Stimulated activated naive CD8-positive, alpha-beta T cell treated with anti-CD3 and anti-CD28 coated beads, Interleukin-15, Interleukin-2, amounts not matched to agents 100 U/mL and 50 U/mL, for 24 hours (primary cell): ENCODE data around the gene SNTG2.
A peak's percentile ranks its signal among the peaks of the same experiment; 100 is the strongest.

Experiments
- ATAC-seq: fragments of 150-1000 bp; cut with Tn5 transposase; one replicate; pipeline ENCODE4 v1.10.0; 2021
- DNase-seq: peaks from one replicate; pipeline ENCODE4 v3.0.0; 2021

The SNTG2 gene

DNA sequence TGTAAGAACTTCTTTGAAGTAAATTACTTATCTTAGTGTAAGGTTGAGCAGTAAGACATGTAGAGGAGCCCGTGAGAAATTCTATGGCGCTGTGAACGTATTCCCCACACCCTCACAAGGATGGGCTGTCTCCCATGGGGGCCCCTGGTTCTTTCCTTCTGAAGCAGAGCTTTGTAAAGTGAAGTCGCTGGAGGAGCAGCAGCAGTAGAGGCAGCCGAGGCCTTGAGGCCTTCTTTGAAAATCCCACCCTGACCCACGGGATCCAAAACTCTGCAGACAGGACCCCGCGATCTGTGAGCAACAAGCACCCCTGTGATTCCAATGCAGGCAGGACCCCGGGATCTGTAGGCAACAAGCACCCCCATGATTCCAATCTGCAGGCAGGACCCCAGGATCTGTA, 23.8 kb upstream of the SNTG2 start:
- DNase-seq (no peak), ATAC-seq (no peak)

DNA sequence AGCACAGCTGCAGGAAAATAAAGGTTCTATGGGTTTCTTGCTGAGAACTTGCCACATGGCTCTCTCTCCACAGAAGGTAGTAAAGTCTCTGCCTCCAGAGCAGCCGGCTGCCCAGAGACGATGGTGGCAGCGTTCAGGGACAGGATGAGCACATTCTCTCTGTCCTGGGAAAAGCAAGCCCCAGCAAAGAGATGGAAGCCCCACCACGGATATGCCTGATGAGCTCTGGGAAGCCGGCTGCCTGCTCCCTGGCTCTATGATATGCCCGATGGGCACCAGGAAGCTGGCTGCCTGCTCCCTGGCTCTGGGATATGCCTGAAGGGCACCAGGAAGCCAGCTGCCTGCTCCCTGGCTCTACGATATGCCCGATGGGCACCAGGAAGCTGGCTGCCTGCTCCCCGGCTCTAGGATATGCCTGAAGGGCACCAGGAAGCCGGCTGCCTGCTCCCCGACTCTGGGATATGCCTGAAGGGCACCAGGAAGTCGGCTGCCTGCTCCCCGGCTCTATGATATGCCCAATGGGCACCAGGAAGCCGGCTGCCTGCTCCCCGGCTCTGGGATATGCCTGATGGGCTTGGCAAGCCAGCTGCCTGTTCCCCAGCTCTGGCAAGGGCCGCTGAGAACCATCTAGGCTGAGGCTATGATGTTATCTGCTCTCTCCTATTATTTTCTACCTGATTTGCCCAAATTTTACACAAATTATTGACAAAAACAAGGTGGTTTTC, 21.5 kb upstream of the SNTG2 start:
- DNase-seq (no peak), ATAC-seq (no peak)

DNA sequence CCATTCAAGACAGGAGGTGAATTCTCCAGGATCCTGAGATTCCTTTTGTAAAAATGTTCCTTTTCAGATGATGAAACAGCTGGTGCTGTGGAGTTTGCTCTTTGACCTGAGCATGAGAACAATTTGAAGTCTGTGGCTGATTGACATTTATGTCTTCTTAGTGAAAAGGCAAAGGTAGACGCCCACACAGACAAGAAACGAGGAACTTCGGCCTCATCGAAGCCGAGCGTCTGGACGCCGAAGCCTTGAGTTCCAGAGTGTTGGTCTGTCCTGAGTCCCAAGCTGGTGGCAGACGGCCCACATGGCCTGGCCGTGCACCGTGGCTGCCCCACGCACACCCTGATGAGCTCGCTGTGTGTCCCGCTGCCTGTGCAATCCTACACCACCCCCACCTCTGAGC, 20.7 kb upstream of the SNTG2 start:
- no peak for ATAC-seq
- DNase-seq = no peak

DNA sequence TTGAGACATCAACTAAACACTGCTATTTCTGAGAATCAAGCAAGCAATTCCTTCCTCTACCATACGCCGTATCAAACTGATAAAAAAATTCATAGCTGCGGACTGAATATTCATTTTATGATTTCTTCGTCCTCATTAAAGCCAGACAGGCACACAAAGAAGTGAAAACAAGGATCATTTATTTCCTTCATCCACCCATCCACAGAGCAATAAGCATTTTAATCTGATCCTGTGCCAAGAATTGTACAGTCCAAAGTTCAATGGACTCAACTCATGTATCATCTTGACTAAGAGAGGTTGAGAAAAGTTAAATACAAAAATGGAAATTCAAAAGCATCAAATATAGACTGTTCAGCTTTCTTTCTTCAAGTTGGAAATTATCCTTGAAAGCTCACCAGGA, 19.7 kb upstream of the SNTG2 start:
- ATAC-seq = no peak
- DNase-seq = no peak

DNA sequence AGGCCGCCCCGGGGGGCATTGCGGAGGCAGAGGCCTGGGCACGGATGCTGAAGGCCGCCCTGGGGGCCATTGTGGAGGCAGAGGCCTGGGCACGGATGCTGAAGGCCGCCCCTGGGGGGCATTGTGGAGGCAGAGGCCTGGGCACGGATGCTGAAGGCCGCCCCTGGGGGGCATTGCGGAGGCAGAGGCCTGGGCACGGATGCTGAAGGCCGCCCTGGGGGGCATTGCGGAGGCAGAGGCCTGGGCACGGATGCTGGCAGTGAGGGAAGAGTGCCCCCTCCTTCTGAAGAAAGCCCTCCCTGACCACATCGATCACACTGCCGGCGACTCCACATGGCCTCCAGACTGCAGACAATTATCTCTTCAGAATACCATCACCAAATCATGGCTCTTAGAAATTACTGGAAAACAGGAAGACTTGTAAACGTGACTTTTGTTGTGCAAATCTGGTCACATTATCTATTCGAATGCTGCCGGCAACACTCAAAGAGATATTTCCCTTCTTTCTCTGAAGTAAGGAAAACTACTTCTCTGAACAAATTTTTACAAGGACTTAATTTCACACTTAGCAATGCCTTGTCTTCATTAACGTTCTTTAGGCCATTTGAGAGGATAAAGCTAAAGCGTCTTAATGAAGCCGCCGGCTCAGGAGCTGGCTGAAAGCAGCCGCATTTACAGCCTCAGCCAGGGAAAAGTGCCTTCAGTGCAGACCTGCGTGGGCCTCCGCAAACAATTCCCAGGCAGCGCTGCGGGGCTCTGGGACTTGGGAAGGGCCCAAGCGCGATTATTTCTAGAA, 18.1 kb upstream of the SNTG2 start:
- no peak for ATAC-seq
- no peak for DNase-seq

DNA sequence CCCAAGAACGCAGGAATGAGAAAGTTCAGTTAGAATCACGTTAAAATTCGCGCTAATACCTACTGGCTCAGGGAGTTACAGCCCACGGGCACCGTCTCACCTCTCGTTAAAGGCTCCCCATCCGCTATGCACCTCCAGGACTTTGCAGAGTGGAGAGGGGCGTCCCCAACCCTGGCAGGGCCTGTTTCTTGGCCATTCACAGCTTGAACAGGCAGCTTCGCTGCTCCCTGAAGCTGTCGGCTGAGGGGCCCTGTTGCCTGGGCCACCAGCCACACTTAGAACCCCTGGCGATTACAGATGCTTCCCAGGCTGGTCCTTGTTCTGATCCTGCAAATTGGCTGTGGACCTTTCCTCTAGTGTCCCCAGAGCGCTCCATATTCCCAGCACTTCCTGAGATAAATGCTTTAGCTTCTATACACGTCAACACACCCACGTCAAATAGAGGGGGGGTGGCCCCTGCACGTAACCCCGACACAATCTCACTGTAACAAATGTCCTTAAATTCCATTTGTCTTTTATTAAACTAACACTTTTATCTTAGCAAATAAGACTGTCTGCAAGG, 16.8 kb upstream of the SNTG2 start:
- ATAC-seq (no peak), DNase-seq (no peak)

DNA sequence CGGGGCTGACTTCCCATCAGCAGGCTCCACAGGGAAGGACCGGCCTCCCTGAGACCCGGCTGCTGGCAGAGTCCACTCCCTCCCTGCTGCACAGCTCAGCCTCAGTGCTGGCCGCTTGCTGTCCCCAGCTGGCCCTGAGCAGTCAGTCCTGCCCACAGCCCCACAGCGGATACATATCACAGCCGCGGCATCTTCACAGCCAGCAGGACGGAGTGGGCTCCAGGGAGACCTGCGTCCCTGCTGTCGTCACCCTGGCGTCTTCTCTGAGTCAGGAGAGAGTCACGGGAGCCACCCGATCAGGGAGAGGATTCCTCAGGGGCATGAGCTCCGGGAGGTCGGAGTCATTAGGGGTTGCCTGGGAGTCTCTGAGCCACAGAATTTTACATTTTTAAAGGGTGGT, 13.1 kb upstream of the SNTG2 start:
- DNase-seq (no peak), ATAC-seq (no peak)

DNA sequence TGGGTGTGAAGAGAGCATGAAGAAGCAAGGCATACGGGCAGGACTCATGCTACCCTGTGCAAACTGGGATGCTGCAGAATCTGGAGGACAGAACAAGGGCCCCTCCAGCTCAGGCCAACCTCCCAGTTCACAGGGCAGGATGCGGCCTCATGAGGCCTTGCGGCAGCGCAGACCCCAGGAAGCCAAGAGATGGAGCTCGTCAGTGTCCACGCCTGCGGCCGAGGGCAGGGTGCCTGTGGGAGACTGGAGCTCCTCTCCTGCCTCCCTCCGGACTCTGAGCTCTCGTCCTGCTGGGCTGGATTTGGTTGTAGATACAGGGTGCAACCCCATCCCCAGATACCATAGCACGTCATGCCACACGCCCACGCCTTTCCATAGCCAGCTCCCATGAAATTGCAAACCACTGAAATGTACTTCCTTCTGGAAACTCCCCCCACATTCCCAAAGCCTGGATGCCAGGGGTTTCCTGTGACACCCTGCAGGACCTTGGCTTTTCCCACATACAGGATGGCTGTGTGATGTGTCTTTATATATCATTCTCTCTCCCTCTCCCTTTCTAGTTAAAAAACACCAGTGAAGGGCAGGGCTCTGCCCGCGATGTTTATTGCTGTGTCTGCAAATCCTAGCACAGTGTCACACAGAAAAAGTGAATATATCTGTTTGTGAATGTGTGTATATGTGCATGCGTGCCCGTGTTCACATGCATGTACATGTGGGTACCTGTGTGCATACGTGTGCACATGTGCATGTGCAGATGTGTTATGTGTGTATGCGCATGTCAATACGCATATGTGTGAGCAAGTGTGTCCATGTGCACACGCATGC, 12.3 kb upstream of the SNTG2 start:
- ATAC-seq (no peak), DNase-seq (no peak)

DNA sequence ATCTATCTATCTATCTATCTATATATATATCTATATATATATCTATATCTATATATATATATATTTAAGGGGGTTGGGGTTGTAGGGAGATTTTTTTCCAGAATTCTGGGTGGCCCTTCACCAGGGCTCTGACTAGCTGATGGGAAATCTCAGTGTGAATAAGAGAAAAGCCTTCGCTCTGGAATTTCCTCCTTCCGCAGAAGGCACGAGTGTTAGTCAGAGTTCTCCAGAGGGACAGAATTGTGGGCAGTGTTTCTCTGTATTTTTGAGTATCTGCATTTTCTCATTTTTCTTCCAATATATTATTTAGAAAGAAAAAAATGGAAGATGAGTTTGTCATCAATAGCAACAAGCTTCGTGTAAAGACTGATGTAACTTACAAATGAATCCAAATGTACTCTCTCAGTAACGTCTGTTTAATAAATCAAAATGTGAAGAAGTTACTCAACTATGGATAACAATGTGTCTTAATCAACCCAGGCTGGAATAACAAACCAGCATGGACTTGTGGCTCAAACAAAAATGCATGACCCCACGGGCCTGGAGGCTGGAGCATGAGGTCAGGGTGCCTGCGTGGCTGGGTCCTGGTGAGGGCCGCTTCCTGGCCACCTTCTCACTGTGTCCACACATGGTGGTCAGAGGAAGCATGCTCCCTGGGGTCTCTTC, 10.6 kb upstream of the SNTG2 start:
- DNase-seq = no peak
- peak; percentile 32 for ATAC-seq

DNA sequence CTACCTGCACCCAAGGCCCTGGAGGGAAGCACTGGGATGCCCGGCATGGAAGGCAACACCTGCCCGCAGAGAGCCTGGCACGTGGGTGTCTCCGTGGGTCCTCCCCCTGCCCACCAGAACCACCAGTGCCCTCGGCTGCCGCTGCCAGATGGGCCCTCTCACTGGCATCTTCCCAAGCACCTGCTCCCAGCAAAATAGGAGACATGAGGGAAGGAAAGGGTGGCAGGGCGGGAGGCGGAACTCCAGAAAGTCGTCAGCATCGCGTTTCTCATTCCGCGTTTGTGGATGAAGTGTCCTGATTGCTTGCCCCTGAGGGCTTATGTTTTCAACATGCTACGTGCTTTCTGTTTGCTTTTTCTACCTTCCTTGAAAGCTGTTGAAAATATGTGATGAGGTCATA, 8.8 kb upstream of the SNTG2 start:
- no peak for ATAC-seq
- no peak for DNase-seq

DNA sequence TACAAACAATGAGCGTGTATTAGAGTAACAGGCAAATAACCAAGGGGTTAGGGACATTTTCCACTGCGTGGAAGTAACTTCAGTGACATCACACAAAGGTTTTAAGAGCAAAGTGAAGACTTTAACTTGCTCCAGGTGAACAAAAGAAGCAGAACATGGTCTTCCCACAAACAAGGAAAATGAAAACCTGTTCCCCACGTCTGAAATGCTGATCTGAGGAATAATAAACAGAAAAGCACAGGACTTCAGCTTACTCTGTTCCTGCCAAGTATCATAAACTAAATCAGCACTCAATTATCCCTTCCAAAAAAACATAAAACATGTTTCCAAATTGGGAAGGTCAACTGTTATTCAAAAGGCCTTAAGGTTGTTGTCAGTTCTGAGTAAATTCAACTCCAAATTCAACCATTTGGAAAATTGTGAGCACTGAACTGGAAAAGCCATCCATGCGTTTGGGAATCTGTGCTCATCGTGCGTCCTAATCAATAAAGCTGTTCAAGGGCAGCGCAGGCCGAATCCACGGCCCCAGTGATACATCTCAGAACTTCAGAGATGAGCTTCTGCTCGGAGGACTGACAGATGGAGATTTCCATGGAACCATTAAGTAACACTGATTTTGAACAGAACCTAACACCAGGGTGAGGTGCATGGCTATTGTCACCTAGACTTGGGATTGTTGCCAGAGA, 7.7 kb upstream of the SNTG2 start:
- ATAC-seq = no peak
- no peak for DNase-seq

DNA sequence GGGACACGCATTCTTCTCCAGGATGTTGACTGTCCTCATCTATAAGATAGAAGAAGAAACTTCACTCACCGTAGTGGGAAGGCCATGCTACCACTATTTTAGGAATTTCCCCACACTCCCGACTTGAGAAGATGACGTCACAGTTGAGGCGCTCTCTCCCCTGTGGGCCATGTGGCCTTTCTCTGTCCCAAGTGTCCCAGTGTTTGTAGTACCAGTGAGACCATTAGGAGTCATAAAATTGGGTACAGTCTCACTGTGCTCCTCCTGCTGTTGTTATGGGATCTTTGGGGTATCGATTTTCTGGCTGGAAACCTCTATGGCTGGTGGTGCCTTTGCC, 7.2 kb upstream of the SNTG2 start:
- no peak for DNase-seq
- no peak for ATAC-seq

DNA sequence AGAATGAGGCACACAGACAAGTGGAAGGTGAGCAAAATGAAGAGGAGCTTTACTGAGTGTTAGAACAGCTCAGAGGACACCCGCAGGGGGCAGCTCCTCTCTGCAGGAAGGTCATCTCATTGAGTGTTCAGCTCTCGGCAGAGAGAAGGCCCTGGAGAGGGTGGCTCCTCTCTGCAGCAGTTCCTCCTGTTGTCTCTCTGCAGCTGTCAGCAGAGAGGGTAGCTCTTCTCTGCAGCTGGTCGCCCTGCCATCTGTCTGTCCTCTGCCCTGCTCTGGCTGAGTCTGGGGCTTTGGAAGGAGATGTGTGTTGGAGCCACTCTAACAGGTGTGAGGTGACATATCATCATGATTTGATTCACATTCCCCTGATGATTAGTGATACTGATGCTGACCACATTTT, 6.8 kb upstream of the SNTG2 start:
- no peak for DNase-seq
- no peak for ATAC-seq

DNA sequence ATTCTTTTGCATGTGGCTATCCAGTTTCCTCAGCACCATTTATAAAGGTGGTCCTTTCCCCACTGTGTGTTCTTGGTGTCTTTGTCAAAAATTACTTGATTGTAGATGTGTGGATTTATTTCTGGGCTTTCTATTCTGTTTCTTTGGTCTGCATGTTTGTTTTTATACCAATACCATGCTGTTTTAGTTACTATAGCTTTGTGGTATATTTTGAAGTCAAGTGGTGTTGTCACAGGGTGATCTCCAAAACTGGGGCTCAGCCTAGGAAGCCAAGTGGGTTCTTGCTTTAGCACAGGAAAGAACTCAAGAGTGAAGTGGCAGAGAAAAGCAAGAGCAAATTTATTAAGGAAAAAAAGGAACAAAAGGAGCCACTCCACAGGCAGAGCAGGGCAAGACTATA, 6.0 kb upstream of the SNTG2 start:
- ATAC-seq (no peak), DNase-seq (no peak)

DNA sequence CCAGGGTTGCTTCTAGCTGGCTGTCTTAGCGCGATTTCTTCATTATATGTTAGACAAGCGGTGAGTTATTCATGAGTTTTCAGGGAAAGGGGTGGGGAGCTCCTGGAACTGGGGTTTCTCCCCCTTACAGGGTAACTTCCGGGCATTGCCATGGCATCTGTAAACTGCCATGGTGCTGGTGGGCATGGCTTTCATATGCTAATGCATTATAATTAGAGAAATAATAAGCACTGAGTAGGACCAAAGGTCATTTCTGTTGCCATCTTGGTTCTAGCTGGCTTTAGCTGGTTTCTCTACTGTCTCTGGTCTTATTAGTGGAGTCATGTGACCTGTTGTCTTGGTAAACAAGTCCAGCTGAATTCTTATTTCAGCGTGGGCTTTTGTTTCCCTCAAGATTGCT, 5.5 kb upstream of the SNTG2 start:
- no peak for DNase-seq
- ATAC-seq = no peak

DNA sequence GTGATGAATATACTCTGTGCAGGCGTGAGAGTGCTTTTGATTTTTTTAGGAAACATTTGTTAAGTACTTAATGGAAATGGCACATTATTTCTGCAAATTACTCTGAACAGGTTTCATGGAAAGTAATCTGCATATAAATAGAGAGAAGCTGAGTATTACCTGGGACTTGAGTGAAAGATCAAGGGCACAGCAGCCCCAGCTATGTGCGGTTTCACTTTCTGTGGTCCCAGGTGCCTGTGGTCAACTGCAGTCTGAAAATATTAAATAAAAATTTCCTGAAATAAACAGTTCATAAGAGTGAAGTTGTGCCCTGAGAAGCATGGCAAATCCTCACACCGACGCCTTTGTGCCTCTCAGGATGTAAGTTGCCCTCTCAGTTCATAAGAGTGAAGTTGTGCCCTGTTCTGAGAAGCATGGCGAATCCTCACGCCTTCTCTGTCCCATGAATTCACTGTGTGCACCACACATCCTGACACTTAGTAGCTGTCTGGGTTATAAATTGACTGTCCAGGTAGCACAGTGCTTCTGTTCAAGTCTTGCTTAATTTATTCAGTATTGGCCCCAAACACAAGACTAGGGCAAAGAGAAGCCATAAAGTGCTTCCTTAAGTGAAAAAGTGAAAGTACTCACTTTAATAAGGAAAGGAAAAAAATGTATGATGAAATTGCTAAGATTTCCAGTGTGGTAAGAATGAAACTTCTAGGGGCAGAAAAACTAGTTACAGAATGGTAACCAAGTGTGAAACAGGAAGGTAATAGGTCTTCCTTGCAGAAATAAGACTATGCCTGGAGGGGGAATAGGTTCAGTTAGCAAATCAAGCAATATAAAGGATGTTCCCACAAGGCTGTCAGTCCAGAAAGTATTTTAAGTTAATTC, 4.3 kb upstream of the SNTG2 start:
- ATAC-seq (peak; percentile 58), DNase-seq (peak; percentile 18)

DNA sequence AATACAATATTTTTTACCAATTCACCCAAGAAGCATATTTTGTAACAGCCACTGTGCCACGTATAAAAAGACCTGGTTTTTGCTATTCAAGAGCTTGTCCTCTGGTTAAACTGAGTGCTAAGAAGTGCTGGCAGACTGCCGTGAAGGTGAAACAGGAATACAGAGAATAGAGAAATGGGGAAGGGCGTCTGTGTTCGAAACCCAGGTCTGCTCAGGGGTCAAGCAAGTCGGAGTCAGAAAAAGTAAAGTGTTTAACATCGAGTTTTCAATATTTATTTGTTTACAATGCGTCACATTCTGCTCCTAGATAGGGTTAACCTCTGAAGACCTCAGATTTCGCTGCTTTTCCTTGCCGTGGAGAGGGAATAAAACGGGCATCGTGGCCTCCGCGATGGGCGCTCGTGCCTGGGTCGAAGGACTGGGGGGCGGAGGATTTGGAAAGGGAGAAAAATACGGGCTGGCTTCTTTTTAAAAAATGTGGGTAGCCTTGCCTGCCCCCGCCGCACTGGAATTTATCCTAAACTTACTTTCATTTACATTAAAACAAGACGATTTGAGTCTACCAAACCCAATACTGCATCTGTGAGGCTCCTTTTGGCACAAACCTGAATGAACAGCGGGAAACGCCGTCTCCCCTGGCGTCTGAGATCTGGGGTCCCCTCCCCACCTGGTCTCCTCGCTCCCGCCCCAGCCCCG, 1.1 kb upstream of the SNTG2 start:
- no peak for DNase-seq
- no peak for ATAC-seq

DNA sequence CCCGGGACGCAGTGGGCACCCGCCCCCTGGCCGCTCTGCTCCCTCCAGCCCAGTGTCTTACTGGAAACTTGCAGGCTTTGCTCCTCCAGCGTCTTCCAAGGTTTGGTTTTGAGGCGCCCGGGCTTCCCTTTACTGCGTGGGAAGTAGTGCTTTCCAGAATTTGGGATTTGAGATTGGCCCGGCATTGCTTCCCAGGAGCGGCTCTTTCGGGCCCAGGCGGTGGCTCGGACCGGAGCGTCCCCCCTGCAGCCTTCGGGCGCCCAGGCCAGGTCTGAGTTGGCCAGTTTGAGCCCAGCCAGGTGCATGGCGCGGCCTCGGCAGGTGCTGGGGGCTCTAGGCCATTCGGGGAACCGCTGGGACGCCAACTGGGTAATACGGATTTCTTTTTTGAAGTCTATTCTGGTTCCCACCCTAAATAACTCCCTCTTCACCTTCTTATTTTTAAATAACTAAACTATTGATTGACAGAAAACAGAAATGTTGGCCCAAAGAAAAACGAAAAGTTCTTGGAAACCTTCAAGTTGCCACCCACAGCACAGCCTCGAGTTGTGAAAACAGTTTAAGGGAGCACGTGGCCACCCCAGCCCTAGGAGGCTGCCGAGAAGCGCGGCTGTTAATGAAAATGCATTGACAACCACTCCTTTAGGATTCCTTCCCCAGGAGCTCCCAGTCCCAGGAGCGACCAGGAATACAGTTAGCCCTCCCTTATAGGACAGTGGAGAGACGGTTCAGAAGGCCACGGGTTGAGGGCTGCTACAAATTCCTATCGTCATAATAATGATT, 766 bp downstream of the SNTG2 start:
- no peak for ATAC-seq
- DNase-seq = no peak

DNA sequence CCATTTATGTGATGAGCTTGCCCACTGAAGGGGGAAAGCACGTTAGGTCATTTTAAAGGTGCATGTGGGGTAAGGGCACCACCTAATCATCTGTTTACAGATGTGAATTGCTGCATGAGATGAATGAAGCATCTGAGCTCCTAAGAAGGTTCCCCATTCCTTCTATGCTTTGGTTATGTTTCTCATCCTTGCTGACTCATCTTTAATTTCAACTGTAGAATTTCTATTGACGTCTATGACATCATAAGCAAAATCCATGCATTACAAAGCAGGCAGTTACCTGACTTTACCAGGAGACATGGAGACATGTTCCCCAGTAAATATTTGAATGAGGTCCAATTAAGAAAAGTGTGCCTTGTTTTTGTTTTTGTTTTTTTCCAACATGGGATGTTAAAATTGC, 2.8 kb downstream of the SNTG2 start:
- DNase-seq = no peak
- no peak for ATAC-seq
